Activated naive CD8-positive, alpha-beta T cell treated with anti-CD3 and anti-CD28 coated beads for 36 hours (primary cell): ENCODE results near the gene UNC119B. TPM values are rescaled to one million over a fixed set of nuclear protein-coding genes. Genes with fewer than 3 reads are reported as not detected.

ENCODE experiments used
- DNase-seq: peaks from one replicate; pipeline ENCODE4 v3.0.0; 2021
- H3K27ac Mint-ChIP-seq: one replicate; pipeline ENCODE4 v1.8.0; 2022; ENCODE audit warnings: mild to moderate bottlenecking, moderate library complexity, mixed read lengths
- H3K27me3 Mint-ChIP-seq: one replicate; pipeline ENCODE4 v1.8.0; 2022; ENCODE audit warnings: mild to moderate bottlenecking, mixed read lengths
- H3K36me3 Mint-ChIP-seq: one replicate; pipeline ENCODE4 v1.8.0; 2021; ENCODE audit warnings: mild to moderate bottlenecking, mixed read lengths
- H3K4me1 Mint-ChIP-seq: one replicate; pipeline ENCODE4 v1.8.0; 2021; ENCODE audit warnings: mixed read lengths
- H3K4me3 Mint-ChIP-seq: one replicate; pipeline ENCODE4 v1.8.0; 2022; ENCODE audit warnings: mild to moderate bottlenecking, moderate library complexity, mixed read lengths
- H3K9me3 Mint-ChIP-seq: one replicate; pipeline ENCODE4 v1.8.0; 2022; ENCODE audit warnings: mixed read lengths
- total RNA-seq, 2 experiments: library from RNA; stranded (reverse); gene quantifications; one replicate each; pipeline ENCODE4 v1.2.3, GENCODE V29; 2021

Gene UNC119B
- total RNA-seq, 2 experiments from 2014 or later = 24.1 to 25.5 TPM

- Mint-ChIP-seq H3K9me3 (peaks cover 8% of the 10 kb centered on the region), H3K27ac (no peak overlapping the region), H3K4me1 (peaks cover 4% of the 10 kb centered on the region), H3K4me3 (no peak overlapping the region), H3K36me3 (peaks cover 3% of the 10 kb centered on the region), H3K27me3 (peaks cover 9% of the 10 kb centered on the region)
- DNase-seq = no peak
Observed at GRCh38 chr12:120758798-120759590, 48.7 kb downstream of the UNC119B start.

GRCh38 chr12:120759591-120760348 is 49.5 kb downstream of the UNC119B start:
- Mint-ChIP-seq H3K4me3 (no peak overlapping the region), H3K9me3 (peaks cover 5% of the 10 kb centered on the region), H3K36me3 (peaks cover 6% of the 10 kb centered on the region), H3K27me3 (peaks cover 7% of the 10 kb centered on the region), H3K4me1 (peaks cover 4% of the 10 kb centered on the region), H3K27ac (peak overlapping the region; percentile 36)
- no peak for DNase-seq

- Mint-ChIP-seq H3K27me3 (no peaks in the 10 kb centered on the region), H3K9me3 (no peaks in the 10 kb centered on the region), H3K27ac (peak overlapping the region; percentile 36), H3K36me3 (peaks cover 6% of the 10 kb centered on the region), H3K4me1 (no peaks in the 10 kb centered on the region), H3K4me3 (no peak overlapping the region)
- no peak for DNase-seq
Observed at GRCh38 chr12:120760349-120761254, 50.3 kb downstream of the UNC119B start.

- DNase-seq = no peak
- Mint-ChIP-seq H3K4me1 (no peaks in the 10 kb centered on the region), H3K27ac (no peak overlapping the region), H3K27me3 (no peaks in the 10 kb centered on the region), H3K4me3 (no peak overlapping the region), H3K9me3 (no peaks in the 10 kb centered on the region), H3K36me3 (peaks cover 6% of the 10 kb centered on the region)
Observed at GRCh38 chr12:120761519-120761934, 51.3 kb downstream of the UNC119B start.

GRCh38 chr12:120762086-120762485 is 51.8 kb downstream of the UNC119B start:
- H3K27ac Mint-ChIP-seq = no peak overlapping the region

GRCh38 chr12:120763250-120763649 is 53.0 kb downstream of the UNC119B start:
- H3K36me3 Mint-ChIP-seq = peaks cover 6% of the 10 kb centered on the region
- no peaks in the 10 kb centered on the region for H3K27me3 Mint-ChIP-seq
- no peak overlapping the region for H3K27ac Mint-ChIP-seq
- H3K4me1 Mint-ChIP-seq = no peaks in the 10 kb centered on the region
- H3K9me3 Mint-ChIP-seq = no peaks in the 10 kb centered on the region
- H3K4me3 Mint-ChIP-seq = no peak overlapping the region
- DNase-seq = no peak

More at GRCh38 chr12:120762086-120762485, 51.8 kb downstream of the UNC119B start:
- Mint-ChIP-seq H3K4me1 (no peaks in the 10 kb centered on the region), H3K4me3 (no peak overlapping the region), H3K9me3 (no peaks in the 10 kb centered on the region), H3K36me3 (peaks cover 6% of the 10 kb centered on the region), H3K27me3 (no peaks in the 10 kb centered on the region)
- no peak for DNase-seq

GRCh38 chr12:120764816-120765215 is 54.6 kb downstream of the UNC119B start:
- Mint-ChIP-seq H3K27me3 (no peaks in the 10 kb centered on the region), H3K4me3 (no peak overlapping the region), H3K36me3 (peaks cover 7% of the 10 kb centered on the region), H3K27ac (no peak overlapping the region), H3K9me3 (no peaks in the 10 kb centered on the region), H3K4me1 (no peaks in the 10 kb centered on the region)
- no peak for DNase-seq

GRCh38 chr12:120766566-120766965 is 56.3 kb downstream of the UNC119B start:
- Mint-ChIP-seq H3K9me3 (no peaks in the 10 kb centered on the region), H3K4me3 (no peak overlapping the region), H3K4me1 (no peaks in the 10 kb centered on the region), H3K27ac (peak overlapping the region; percentile 50), H3K36me3 (peaks cover 7% of the 10 kb centered on the region), H3K27me3 (no peaks in the 10 kb centered on the region)
- DNase-seq = no peak

- H3K4me1 Mint-ChIP-seq = no peaks in the 10 kb centered on the region
- H3K27me3 Mint-ChIP-seq = no peaks in the 10 kb centered on the region
- peaks cover 4% of the 10 kb centered on the region for H3K36me3 Mint-ChIP-seq
- H3K27ac Mint-ChIP-seq = no peak overlapping the region
- H3K9me3 Mint-ChIP-seq = no peaks in the 10 kb centered on the region
- H3K4me3 Mint-ChIP-seq = no peak overlapping the region
- no peak for DNase-seq
Observed at GRCh38 chr12:120767071-120768024, 57.1 kb downstream of the UNC119B start.

GRCh38 chr12:120771097-120771496 is 60.8 kb downstream of the UNC119B start:
- H3K4me3 Mint-ChIP-seq = no peak overlapping the region
- no peak for DNase-seq

More at GRCh38 chr12:120771097-120771496, 60.8 kb downstream of the UNC119B start:
- peaks cover 4% of the 10 kb centered on the region for H3K36me3 Mint-ChIP-seq
- H3K9me3 Mint-ChIP-seq = no peaks in the 10 kb centered on the region
- no peaks in the 10 kb centered on the region for H3K27me3 Mint-ChIP-seq
- peaks cover 11% of the 10 kb centered on the region for H3K4me1 Mint-ChIP-seq
- no peak overlapping the region for H3K27ac Mint-ChIP-seq

Other genes starting within 250 kb of the UNC119B start
- 100 to 1,000 TPM; 288 to 292 TPM for gene SRSF9, start 240.7 kb upstream of the UNC119B start, total RNA-seq
- 100 to 1,000 TPM; 214 to 226 TPM for gene DYNLL1, start 214.3 kb upstream of the UNC119B start, total RNA-seq
- gene COQ5, start 181.3 kb upstream of the UNC119B start, total RNA-seq = 10 to 100 TPM; 35.0 to 35.6 TPM
- gene RNF10, start 176.1 kb upstream of the UNC119B start, total RNA-seq = 100 to 1,000 TPM; 142 to 164 TPM
- gene POP5, start 129.1 kb upstream of the UNC119B start, total RNA-seq = 10 to 100 TPM; 60.0 to 61.9 TPM
- 1 to 10 TPM in 1 of 2 experiments, under 1 TPM in 1; 0.94 to 2.0 TPM for gene CABP1, start 69.8 kb upstream of the UNC119B start, total RNA-seq
- 10 to 100 TPM; 93.1 to 99.5 TPM for gene MLEC, start 23.3 kb upstream of the UNC119B start, total RNA-seq
- 10 to 100 TPM; 11.4 to 13.4 TPM for gene ACADS, start 15.4 kb downstream of the UNC119B start, total RNA-seq
- gene SPPL3, start 193.9 kb downstream of the UNC119B start, total RNA-seq = 10 to 100 TPM; 24.7 to 27.6 TPM